ENCODE results near the gene JTB.

GRCh38 chr1:153957744-153958110, 19.7 kb downstream of the JTB start:
- no peak for TF ChIP-seq REST (IDR thresholded peaks at IDR 0.05; ENCODE audit: low read depth)
- TF ChIP-seq CTCF (IDR thresholded peaks at IDR 0.05 in 2 of 3, conservative IDR thresholded peaks at IDR 0.05 in 1 of 3; ENCODE audit: borderline replicate concordance in 1 of 3, insufficient read depth in 1 of 3, low read depth in 2 of 3, low read length in 2 of 3) = no peak
- no peak for TF ChIP-seq EZH2 (IDR thresholded peaks at IDR 0.05)
- TF ChIP-seq YY1 (IDR thresholded peaks at IDR 0.05; ENCODE audit: extremely low read depth, insufficient replicate concordance, low read depth, low read length) = no peak

All from HCT116 (cell line).